ENCODE measurements around the gene PRKCD. TPM values are rescaled to one million over a fixed set of nuclear protein-coding genes. Genes with fewer than 3 reads are reported as not detected.
A peak's percentile ranks its signal among the peaks of the same experiment; 100 is the strongest.

The PRKCD gene
- total and polyA plus RNA-seq, 9 of the 15 experiments (the other 6 are each of a cell fraction or from before 2014, with no cell fraction given): 2.5 to 19.5 (median 6.1) TPM

GRCh38 chr3:53123510-53123909 lies 37.5 kb upstream of the PRKCD start:
- peaks cover 58% of the 10 kb centered on the region for H3K36me3 ChIP-seq (ENCODE audit: control insufficient read depth, insufficient read depth, low read length)
- CTCF ChIA-PET (ENCODE audit: low intra/inter-chr PET ratio): no interaction called here
- DNase-seq (ENCODE audit: extremely low read depth in 1 of 4, low spot score in 3 of 4): no peak
- POLR2A ChIA-PET: no interaction called here
- no peaks in the 10 kb centered on the region for H3K9me1 ChIP-seq (ENCODE audit: control insufficient read depth, insufficient read depth, low read length)
- no peak overlapping the region for H2AFZ ChIP-seq (ENCODE audit: low read depth, low read length)
- WGBS (ENCODE audit: insufficient coverage, low coverage, missing lambda C conversion rate): 58% methylated on average over 8 of the region's 8 CpGs
- H3K27ac ChIP-seq (ENCODE audit: extremely low read depth, low read depth, low read length): no peak overlapping the region
- in situ Hi-C loops (cut with MboI): no loop called here
- no peak overlapping the region for H3K4me3 ChIP-seq
- peak overlapping the region in 1 of 2 experiments; percentile 61; a peak in 1 of 4 replicates for H3K9ac ChIP-seq (ENCODE audit: insufficient read depth in 1 of 2, low read depth in 2 of 2, low read length in 2 of 2)
- H3K4me1 ChIP-seq (replicated peaks in 1 of 2; ENCODE audit: control insufficient read depth in 2 of 2, insufficient read depth in 2 of 2, low read length in 2 of 2): peaks cover 14 to 16% of the 10 kb centered on the region in 2 experiments; a peak in 3 of 5 replicates
- no peaks in the 10 kb centered on the region for H3K27me3 ChIP-seq (ENCODE audit: control insufficient read depth in 2 of 2, insufficient read depth in 2 of 2, low read length in 2 of 2)
- no peak overlapping the region; the same call in 1 of the 2 replicates for H3K4me2 ChIP-seq (ENCODE audit: insufficient read depth, low read length)
- no peak for FAIRE-seq
- no peaks in the 10 kb centered on the region for H3K79me2 ChIP-seq (ENCODE audit: control insufficient read depth, insufficient read depth, low read length)
- no peak for ATAC-seq
- no peaks in the 10 kb centered on the region for H3K9me3 ChIP-seq (replicated peaks; ENCODE audit: control insufficient read depth, insufficient read depth, low read depth, low read length)
- BruUV-seq (replicated peaks): no TSS peak
- no peaks in the 10 kb centered on the region for H4K20me1 ChIP-seq (replicated peaks; ENCODE audit: control insufficient read depth, insufficient read depth, low read length)
- intact Hi-C loops (cut with micrococcal nuclease): no loop called here
- no peak for TF ChIP-seq ZNF212 (CRISPR knock-in tag; IDR thresholded peaks at IDR 0.05)
- TF ChIP-seq ZNF449 (CRISPR knock-in tag; IDR thresholded peaks at IDR 0.05): no peak
- TF ChIP-seq KDM1A (IDR thresholded peaks at IDR 0.05): no peak
- TF ChIP-seq FOXA1 (IDR thresholded peaks at IDR 0.05; ENCODE audit: borderline replicate concordance): no peak
- TF ChIP-seq ATF4 (CRISPR knock-in tag; IDR thresholded peaks at IDR 0.05): no peak
- TF ChIP-seq IRF1 (CRISPR knock-in tag; IDR thresholded peaks at IDR 0.05; ENCODE audit: borderline replicate concordance): no peak
- no peak for TF ChIP-seq MGA (IDR thresholded peaks at IDR 0.05)
- TF ChIP-seq ILK (tag; IDR thresholded peaks at IDR 0.05; ENCODE audit: borderline replicate concordance, low read depth): no peak
